A549 (cell line): Measurements from ENCODE around the gene OSBPL3. TPM values are rescaled to one million over a fixed set of nuclear protein-coding genes. Genes with fewer than 3 reads are reported as not detected.

Source experiments
- ATAC-seq, 2 experiments: fragments of 200-7000 bp in 1 of 2; fragments of >200 bp in 1 of 2; cut with Nextera tagmentation in 1 of 2; cut with Tn5 transposase in 1 of 2; 3 replicates each; pipeline versions ENCODE4 v1.8.0 to v1.9.1; 2018 to 2020; ENCODE audit warnings: mild to moderate bottlenecking in 1 of 2, moderate library complexity in 1 of 2
- CTCF ChIA-PET: fragments of 300-600 bp; sonication (Branson Sonifier 250); formaldehyde crosslinking; extraction: SDS; loops from one replicate; lab custom pipeline; 2021; ENCODE audit warnings: antibody characterized with exemption, inconsistent platforms; lab: Yijun Ruan, JAX
- POLR2A ChIA-PET: fragments of 350-600 bp; formaldehyde crosslinking; extraction: SDS; loops from one replicate; lab custom pipeline; 2021; ENCODE audit warnings: antibody characterized with exemption, inconsistent platforms; lab: Yijun Ruan, JAX
- DNase-seq, 2 experiments: peaks; one replicate each; pipeline versions ENCODE4 v3.0.0 to v3.0.0-alpha.2; 2011 to 2016; ENCODE audit warnings: low read depth in 1 of 2, low spot score in 1 of 2
- FAIRE-seq: peaks from 2 replicates; lab custom pipeline; 2011; peaks lifted over from hg19 to GRCh38; lab: Jason Lieb, UNC
- H3K27ac ChIP-seq, 2 experiments: fragments of >200 bp; sonication (Bioruptor Twin); formaldehyde crosslinking; 3 replicates each; pipeline ENCODE4 v1.5.1; 2016 to 2017
- H3K4me1 ChIP-seq: fragments of >200 bp; sonication (Bioruptor Twin); formaldehyde crosslinking; 3 replicates; pipeline ENCODE4 v1.6.1; 2016
- H3K4me2 ChIP-seq: fragments of >200 bp; sonication (Bioruptor Twin); formaldehyde crosslinking; 3 replicates; pipeline ENCODE4 v1.6.1; 2016
- H3K4me3 ChIP-seq: fragments of >200 bp; sonication (Bioruptor Twin); formaldehyde crosslinking; 3 replicates; pipeline ENCODE4 v1.5.1; 2016
- H3K9me3 ChIP-seq: fragments of >200 bp; sonication (Bioruptor Twin); formaldehyde crosslinking; 3 replicates; pipeline ENCODE4 v1.6.1; 2016
- BCL3 ChIP-seq: fragments of >200 bp; sonication (Bioruptor Twin); formaldehyde crosslinking; IDR thresholded peaks from 3 replicates; pipeline ENCODE4 v1.6.1; 2016
- CHD2 ChIP-seq: fragments of 150-350 bp; IDR thresholded peaks from 2 replicates; pipeline ENCODE4 v1.6.1; 2014; ENCODE audit warnings: low read length; ENCODE audit not compliant: partially characterized antibody
- CHD4 ChIP-seq: fragments of 200-600 bp; sonication (generic); IDR thresholded peaks from 2 replicates; pipeline ENCODE4 v1.6.1; 2016; ENCODE audit warnings: antibody characterized with exemption, mild to moderate bottlenecking, borderline replicate concordance
- CTCF ChIP-seq: fragments of >200 bp; sonication (Bioruptor Twin); formaldehyde crosslinking; IDR thresholded peaks from 3 replicates; pipeline ENCODE4 v1.5.1; 2016
- EHF ChIP-seq: fragments of 250-450 bp; sonication (Bioruptor Pico); IDR thresholded peaks from 2 replicates; pipeline ENCODE4 v1.5.0; 2020; ENCODE audit warnings: mild to moderate bottlenecking
- EP300 ChIP-seq, 2 experiments: fragments of >200 bp; sonication (Bioruptor Twin); formaldehyde crosslinking; IDR thresholded peaks; 2 replicates in 1 of 2; 3 replicates in 1 of 2; pipeline ENCODE4 v1.6.1; 2016 to 2017
- ESRRA ChIP-seq: fragments of 150-350 bp; IDR thresholded peaks from 2 replicates; pipeline ENCODE4 v1.6.1; 2014; ENCODE audit warnings: mild to moderate bottlenecking, low read length, borderline replicate concordance
- FOSB ChIP-seq: fragments of 250-450 bp; sonication (Bioruptor Pico); IDR thresholded peaks from 2 replicates; pipeline ENCODE4 v1.5.0; 2020; ENCODE audit warnings: mild to moderate bottlenecking, moderate library complexity
- HDAC2 ChIP-seq: fragments of 200-600 bp; sonication (generic); IDR thresholded peaks from 2 replicates; pipeline ENCODE4 v1.6.1; 2016
- JUN ChIP-seq, 2 experiments: fragments of >200 bp; sonication (Bioruptor Twin); formaldehyde crosslinking; IDR thresholded peaks; 2 replicates in 1 of 2; 3 replicates in 1 of 2; pipeline ENCODE4 v1.6.1; 2016 to 2017
- JUNB ChIP-seq: fragments of >200 bp; sonication (Bioruptor Twin); formaldehyde crosslinking; IDR thresholded peaks from 2 replicates; pipeline ENCODE4 v1.6.1; 2016
- KDM1A ChIP-seq: fragments of 200-600 bp; sonication (generic); IDR thresholded peaks from 2 replicates; pipeline ENCODE4 v1.6.1; 2016; ENCODE audit warnings: low read depth, mild to moderate bottlenecking
- KDM5A ChIP-seq: fragments of 200-600 bp; sonication (generic); IDR thresholded peaks from 2 replicates; pipeline ENCODE4 v1.6.1; 2016; ENCODE audit warnings: antibody characterized with exemption, mild to moderate bottlenecking
- MYC ChIP-seq: IDR thresholded peaks from 2 replicates; pipeline ENCODE4 v1.6.1; 2012; ENCODE audit warnings: mild to moderate bottlenecking, inconsistent platforms, low read length, improper control_type of control experiment, borderline replicate concordance
- NPAS2 ChIP-seq: fragments of 250-450 bp; sonication (Bioruptor Pico); IDR thresholded peaks from 2 replicates; pipeline ENCODE4 v1.8.0; 2022; ENCODE audit warnings: mild to moderate bottlenecking, moderate library complexity, borderline replicate concordance
- POLR2A ChIP-seq: IDR thresholded peaks from 2 replicates; pipeline ENCODE4 v1.6.1; 2012; ENCODE audit warnings: mild to moderate bottlenecking, low read length
- POLR2AphosphoS2 ChIP-seq: conservative IDR thresholded peaks from 2 replicates; pipeline ENCODE4 v1.6.1; 2012; ENCODE audit warnings: low read length, improper control_type of control experiment, inconsistent platforms
- RAD21 ChIP-seq, 2 experiments: fragments of >200 bp in 1 of 2; sonication (Bioruptor Twin) in 1 of 2; formaldehyde crosslinking in 1 of 2; IDR thresholded peaks in 1 of 2; conservative IDR thresholded peaks in 1 of 2; 2 replicates in 1 of 2; 3 replicates in 1 of 2; pipeline ENCODE4 v1.6.1; 2012 to 2018; ENCODE audit warnings: inconsistent platforms in 1 of 2
- RARB ChIP-seq: fragments of 250-450 bp; sonication (Bioruptor Pico); IDR thresholded peaks from 2 replicates; pipeline ENCODE4 v1.8.0; 2021; ENCODE audit warnings: mild to moderate bottlenecking, moderate library complexity
- RFX5 ChIP-seq: fragments of 450-650 bp; IDR thresholded peaks from 2 replicates; pipeline ENCODE4 v1.7.1; 2014; ENCODE audit warnings: antibody characterized with exemption, mild to moderate bottlenecking, moderate library complexity
- SMC3 ChIP-seq: fragments of >200 bp; sonication (Bioruptor Twin); formaldehyde crosslinking; IDR thresholded peaks from 3 replicates; pipeline ENCODE4 v1.6.1; 2018; ENCODE audit warnings: inconsistent platforms
- TFCP2L1 ChIP-seq: fragments of 250-450 bp; sonication (Bioruptor Pico); IDR thresholded peaks from 2 replicates; pipeline ENCODE4 v1.5.0; 2021; ENCODE audit warnings: mild to moderate bottlenecking
- ZC3H11A ChIP-seq: fragments of 450-650 bp; IDR thresholded peaks from 2 replicates; pipeline ENCODE4 v1.6.1; 2014; ENCODE audit warnings: antibody characterized with exemption, mild to moderate bottlenecking
- WGBS: methylation state at CpG from one replicate; pipeline ENCODE4 v1.1.6; 2017; ENCODE audit errors: missing lambda C conversion rate; 5-methylcytosine and 5-hydroxymethylcytosine counted together
- polyA plus RNA-seq, 4 experiments: library from polyadenylated mRNA; depleted of rRNA in 3 of 4; stranded (reverse); fragments of >200 nt; fragmentation: RNase III in 1 of 4; extraction: RNeasy Plus Mini Kit Qiagen cat#74134 plus additional on column Dnase treatment in 1 of 4; gene quantifications; 2 replicates in 3 of 4; 3 replicates in 1 of 4; pipeline ENCODE4 v1.2.3, GENCODE V29; 2011 to 2017
- TF ChIP-seq, protein P1 (sequence below): fragments of 250-450 bp; sonication (Bioruptor Pico); IDR thresholded peaks from 2 replicates; pipeline ENCODE4 v1.5.0; 2020; ENCODE audit warnings: low read depth, mild to moderate bottlenecking, moderate library complexity
- TF ChIP-seq, protein P2 (sequence below): fragments of 200-600 bp; sonication (generic); IDR thresholded peaks from 2 replicates; pipeline ENCODE4 v1.6.1; 2016; ENCODE audit warnings: antibody characterized with exemption, mild to moderate bottlenecking, moderate library complexity
- TF ChIP-seq, protein P3 (sequence below): fragments of 450-650 bp; IDR thresholded peaks from 2 replicates; pipeline ENCODE4 v1.6.1; 2014; ENCODE audit warnings: antibody characterized with exemption

Gene OSBPL3
- polyA plus RNA-seq, 2 of the 4 experiments (the other 2 are of a cell fraction) = 10.9 to 17.4 TPM

DNA sequence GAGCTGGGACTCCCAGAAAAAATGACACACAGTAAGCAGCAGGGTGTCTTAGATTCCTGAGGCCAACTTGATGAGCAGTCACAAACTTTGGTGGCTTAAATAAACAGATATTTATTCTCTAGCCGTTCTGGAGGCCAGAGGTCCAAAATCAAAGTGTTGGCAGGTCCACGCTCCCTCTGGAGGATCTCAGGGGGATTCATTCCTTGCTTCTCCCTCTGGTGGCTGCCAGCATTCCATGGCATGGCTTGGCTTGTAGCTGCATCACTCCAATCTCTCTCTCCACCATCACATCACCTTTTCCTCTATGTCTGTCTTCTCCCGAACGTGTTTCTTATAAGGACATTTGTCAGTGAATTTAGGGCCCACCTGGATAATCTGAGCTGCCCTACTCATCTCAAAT lies 98.4 kb downstream of the OSBPL3 start:
- ChIA-PET POLR2A (no interaction called here), CTCF (interaction anchor here (1.2 to 2.3 kb wide), 6 partner anchors 10 to 213 kb away, joined by 3 to 10 read pairs (median 4); no protein-coding TSS in a partner anchor)
- no peaks in the 10 kb centered on the region for H3K9me3 ChIP-seq
- TF ChIP-seq RARB (CRISPR knock-in tag) = no peak
- no peak for TF ChIP-seq CHD4
- no peak for TF ChIP-seq TFCP2L1 (CRISPR knock-in tag)
- TF ChIP-seq, protein P1, sequence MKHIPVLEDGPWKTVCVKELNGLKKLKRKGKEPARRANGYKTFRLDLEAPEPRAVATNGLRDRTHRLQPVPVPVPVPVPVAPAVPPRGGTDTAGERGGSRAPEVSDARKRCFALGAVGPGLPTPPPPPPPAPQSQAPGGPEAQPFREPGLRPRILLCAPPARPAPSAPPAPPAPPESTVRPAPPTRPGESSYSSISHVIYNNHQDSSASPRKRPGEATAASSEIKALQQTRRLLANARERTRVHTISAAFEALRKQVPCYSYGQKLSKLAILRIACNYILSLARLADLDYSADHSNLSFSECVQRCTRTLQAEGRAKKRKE = no peak
- peak; percentile 18 to 43; a peak in 3 of 5 replicates for TF ChIP-seq RAD21 (conservative IDR thresholded peaks at IDR 0.05 in 1 of 2, IDR thresholded peaks at IDR 0.05 in 1 of 2)
- TF ChIP-seq CTCF = peak; percentile 18; the same call in 1 of the 3 replicates
- TF ChIP-seq SMC3 = 0 out of 3 replicates have a peak, but pooled peaks have one; percentile 32
- TF ChIP-seq MYC = no peak
- TF ChIP-seq ESRRA = no peak
- no peak for FAIRE-seq
- peaks cover 15% of the 10 kb centered on the region for H3K4me1 ChIP-seq
- peak in 1 of 2 experiments; percentile 44 for DNase-seq
- 56% methylated on average over 4 of the region's 4 CpGs for WGBS
- no peak overlapping the region for H3K4me2 ChIP-seq
- H3K4me3 ChIP-seq = no peak overlapping the region
- no peak overlapping the region for H3K27ac ChIP-seq
- peak; percentile 90 to 95 for ATAC-seq

- DNase-seq = no peak
- TF ChIP-seq FOSB (CRISPR knock-in tag) = no peak
- TF ChIP-seq EP300 (IDR thresholded peaks at IDR 0.05) = no peak
- TF ChIP-seq SMC3 = no peak
- TF ChIP-seq ZC3H11A = no peak
- TF ChIP-seq, protein P2, sequence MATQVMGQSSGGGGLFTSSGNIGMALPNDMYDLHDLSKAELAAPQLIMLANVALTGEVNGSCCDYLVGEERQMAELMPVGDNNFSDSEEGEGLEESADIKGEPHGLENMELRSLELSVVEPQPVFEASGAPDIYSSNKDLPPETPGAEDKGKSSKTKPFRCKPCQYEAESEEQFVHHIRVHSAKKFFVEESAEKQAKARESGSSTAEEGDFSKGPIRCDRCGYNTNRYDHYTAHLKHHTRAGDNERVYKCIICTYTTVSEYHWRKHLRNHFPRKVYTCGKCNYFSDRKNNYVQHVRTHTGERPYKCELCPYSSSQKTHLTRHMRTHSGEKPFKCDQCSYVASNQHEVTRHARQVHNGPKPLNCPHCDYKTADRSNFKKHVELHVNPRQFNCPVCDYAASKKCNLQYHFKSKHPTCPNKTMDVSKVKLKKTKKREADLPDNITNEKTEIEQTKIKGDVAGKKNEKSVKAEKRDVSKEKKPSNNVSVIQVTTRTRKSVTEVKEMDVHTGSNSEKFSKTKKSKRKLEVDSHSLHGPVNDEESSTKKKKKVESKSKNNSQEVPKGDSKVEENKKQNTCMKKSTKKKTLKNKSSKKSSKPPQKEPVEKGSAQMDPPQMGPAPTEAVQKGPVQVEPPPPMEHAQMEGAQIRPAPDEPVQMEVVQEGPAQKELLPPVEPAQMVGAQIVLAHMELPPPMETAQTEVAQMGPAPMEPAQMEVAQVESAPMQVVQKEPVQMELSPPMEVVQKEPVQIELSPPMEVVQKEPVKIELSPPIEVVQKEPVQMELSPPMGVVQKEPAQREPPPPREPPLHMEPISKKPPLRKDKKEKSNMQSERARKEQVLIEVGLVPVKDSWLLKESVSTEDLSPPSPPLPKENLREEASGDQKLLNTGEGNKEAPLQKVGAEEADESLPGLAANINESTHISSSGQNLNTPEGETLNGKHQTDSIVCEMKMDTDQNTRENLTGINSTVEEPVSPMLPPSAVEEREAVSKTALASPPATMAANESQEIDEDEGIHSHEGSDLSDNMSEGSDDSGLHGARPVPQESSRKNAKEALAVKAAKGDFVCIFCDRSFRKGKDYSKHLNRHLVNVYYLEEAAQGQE = peak; percentile 34; the same call in 1 of the 2 replicates
- no peak for TF ChIP-seq RFX5
- peaks cover 15% of the 10 kb centered on the region for H3K4me1 ChIP-seq
- ATAC-seq = no peak
- H3K4me3 ChIP-seq = no peak overlapping the region
- H3K27ac ChIP-seq = no peak overlapping the region
- ChIA-PET POLR2A (no interaction called here), CTCF (interaction anchor here (1.2 to 1.8 kb wide), 7 partner anchors 9 to 214 kb away, joined by 3 to 6 read pairs (median 4); no protein-coding TSS in a partner anchor)
- no peak for FAIRE-seq
- no peak overlapping the region for H3K4me2 ChIP-seq
- H3K9me3 ChIP-seq = no peaks in the 10 kb centered on the region
Measured at GRCh38 chr7:24880886-24881285, 99.1 kb downstream of the OSBPL3 start.

GRCh38 chr7:24879291-24879690 lies 100.7 kb downstream of the OSBPL3 start:
- H3K9me3 ChIP-seq = no peaks in the 10 kb centered on the region
- TF ChIP-seq KDM1A (no peak), POLR2A (no peak), RARB (CRISPR knock-in tag) (no peak), JUNB (no peak), HDAC2 (no peak), EHF (no peak), NPAS2 (no peak), MYC (no peak), JUN (IDR thresholded peaks at IDR 0.05) (no peak), KDM5A (no peak), CHD2 (no peak), POLR2AphosphoS2 (no peak), BCL3 (no peak)
- TF ChIP-seq, protein P3, sequence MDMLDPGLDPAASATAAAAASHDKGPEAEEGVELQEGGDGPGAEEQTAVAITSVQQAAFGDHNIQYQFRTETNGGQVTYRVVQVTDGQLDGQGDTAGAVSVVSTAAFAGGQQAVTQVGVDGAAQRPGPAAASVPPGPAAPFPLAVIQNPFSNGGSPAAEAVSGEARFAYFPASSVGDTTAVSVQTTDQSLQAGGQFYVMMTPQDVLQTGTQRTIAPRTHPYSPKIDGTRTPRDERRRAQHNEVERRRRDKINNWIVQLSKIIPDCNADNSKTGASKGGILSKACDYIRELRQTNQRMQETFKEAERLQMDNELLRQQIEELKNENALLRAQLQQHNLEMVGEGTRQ = no peak
- TF ChIP-seq, all 56 proteins: peak for 0
- Histone ChIP-seq H3K27ac (no peak overlapping the region), H3K4me3 (no peak overlapping the region), H3K4me1 (peaks cover 15% of the 10 kb centered on the region), H3K4me2 (no peak overlapping the region)
- FAIRE-seq (no peak), ATAC-seq (no peak), DNase-seq (no peak)
- 92% methylated on average over 2 of the region's 2 CpGs for WGBS
- ChIA-PET CTCF (interaction anchor here (1.0 to 3.7 kb wide), 5 partner anchors 8 to 214 kb away, joined by 3 to 17 read pairs (median 8); partner anchors contain the start of gene OSBPL3), POLR2A (no interaction called here)
